K562 (cell line): Measurements from ENCODE around the gene DIO3. TPM values are rescaled to one million over a fixed set of nuclear protein-coding genes. Genes with fewer than 3 reads are reported as not detected.

Experiments
- ATAC-seq: fragments of 200-7000 bp; cut with Tn5 transposase; 3 replicates; pipeline ENCODE4 v1.9.1; 2020; ENCODE audit warnings: moderate library complexity
- BruUV-seq: library from RNA; stranded (reverse); fragments of 400-500 nt; replicated peaks from 2 replicates; lab custom pipeline; 2021; lab: Mats Ljungman, UMichigan
- CTCF ChIA-PET: fragments of 300-600 bp; formaldehyde crosslinking; extraction: SDS; loops from one replicate; lab custom pipeline; 2021; ENCODE audit warnings: low intra/inter-chr PET ratio; lab: Yijun Ruan, JAX
- POLR2A ChIA-PET: fragments of 300-600, 350-650 bp; sonication (Branson Sonifier 250); formaldehyde crosslinking; extraction: SDS; loops from one replicate; lab custom pipeline; 2021; ENCODE audit warnings: antibody characterized with exemption, inconsistent platforms; lab: Yijun Ruan, JAX
- DNase-seq, 4 experiments: peaks; one replicate each; pipeline versions ENCODE4 v3.0.0 to v3.0.0-alpha.2; 2011 to 2018; ENCODE audit warnings: low spot score in 3 of 4, mixed read lengths in 3 of 4; ENCODE audit errors: extremely low read depth in 1 of 4
- FAIRE-seq: peaks from 2 replicates; lab custom pipeline; 2011; peaks lifted over from hg19 to GRCh38; lab: Jason Lieb, UNC
- H2AFZ ChIP-seq: 2 replicates; pipeline ENCODE4 v1.6.0; 2011; ENCODE audit warnings: low read depth, low read length, control low read depth, inconsistent platforms
- H3K27ac ChIP-seq: fragments of 200-600 bp; 3 replicates; pipeline ENCODE4 v1.8.0; 2011; ENCODE audit warnings: low read depth, mild to moderate bottlenecking, control low read depth, inconsistent platforms, low read length, moderate library complexity, mixed read lengths; ENCODE audit errors: extremely low read depth
- H3K27me3 ChIP-seq, 2 experiments: fragments of 300-600 bp in 1 of 2; 2 replicates in 1 of 2; 3 replicates in 1 of 2; pipeline versions ENCODE4 v1.6.0 to v1.8.0; 2011; ENCODE audit warnings: inconsistent platforms in 2 of 2, low read length in 2 of 2, mild to moderate bottlenecking in 1 of 2, mixed read lengths in 1 of 2, moderate library complexity in 1 of 2; ENCODE audit not compliant: control insufficient read depth in 2 of 2, insufficient read depth in 2 of 2
- H3K36me3 ChIP-seq: fragments of 300-600 bp; 3 replicates; pipeline ENCODE4 v1.8.0; 2011; ENCODE audit warnings: mild to moderate bottlenecking, low read length, inconsistent platforms; ENCODE audit not compliant: control insufficient read depth, insufficient read depth
- H3K4me1 ChIP-seq, 2 experiments: fragments of 200-600 bp in 1 of 2; replicated peaks in 1 of 2; 2 replicates in 1 of 2; 3 replicates in 1 of 2; pipeline versions ENCODE4 v1.5.1 to v1.8.0; 2011; ENCODE audit warnings: inconsistent platforms in 2 of 2, low read length in 2 of 2, mild to moderate bottlenecking in 1 of 2, mixed read lengths in 1 of 2, moderate library complexity in 1 of 2; ENCODE audit not compliant: control insufficient read depth in 2 of 2, insufficient read depth in 2 of 2
- H3K4me2 ChIP-seq: 2 replicates; pipeline ENCODE4 v1.6.1; 2011; ENCODE audit warnings: low read length, control low read depth, inconsistent platforms, mixed read lengths; ENCODE audit not compliant: insufficient read depth
- H3K4me3 ChIP-seq: fragments of 200-600 bp; sonication (generic), shearing (Covaris generic); 2 replicates; pipeline ENCODE4 v1.5.1; 2016; ENCODE audit warnings: control low read depth, inconsistent platforms
- H3K79me2 ChIP-seq: fragments of 200-600 bp; 3 replicates; pipeline ENCODE4 v1.8.0; 2011; ENCODE audit warnings: low read length, inconsistent platforms; ENCODE audit not compliant: control insufficient read depth, insufficient read depth
- H3K9ac ChIP-seq, 2 experiments: 2 replicates each; pipeline versions ENCODE4 v1.6.0 to v1.6.1; 2011; ENCODE audit warnings: low read depth in 2 of 2, low read length in 2 of 2, control low read depth in 1 of 2, inconsistent platforms in 1 of 2, mild to moderate bottlenecking in 1 of 2, mixed read lengths in 1 of 2; ENCODE audit not compliant: insufficient read depth in 1 of 2
- H3K9me1 ChIP-seq: one replicate; pipeline ENCODE4 v1.6.0; 2011; ENCODE audit warnings: inconsistent platforms, mild to moderate bottlenecking, low read length, moderate library complexity; ENCODE audit not compliant: control insufficient read depth, insufficient read depth
- H3K9me3 ChIP-seq: replicated peaks from 2 replicates; pipeline ENCODE4 v1.5.1; 2011; ENCODE audit warnings: low read depth, low read length, inconsistent platforms; ENCODE audit not compliant: control insufficient read depth, insufficient read depth
- H4K20me1 ChIP-seq: replicated peaks from 2 replicates; pipeline ENCODE4 v1.6.1; 2011; ENCODE audit warnings: low read length, inconsistent platforms, mixed read lengths; ENCODE audit not compliant: control insufficient read depth, insufficient read depth
- ATF7 ChIP-seq: fragments of 450-650 bp; IDR thresholded peaks from 2 replicates; pipeline ENCODE4 v1.7.1; 2014; ENCODE audit warnings: mild to moderate bottlenecking, moderate library complexity
- CBX3 ChIP-seq, 2 experiments: IDR thresholded peaks; 1 replicate in 1 of 2; 2 replicates in 1 of 2; pipeline ENCODE4 v1.6.1; 2012; ENCODE audit warnings: inconsistent platforms in 2 of 2, low read length in 2 of 2, borderline replicate concordance in 1 of 2, control low read depth in 1 of 2
- CREB1 ChIP-seq, 2 experiments: sonication (generic) in 1 of 2; formaldehyde crosslinking in 1 of 2; IDR thresholded peaks; 2 replicates each; pipeline versions ENCODE4 v1.6.1 to v1.8.0; 2012 to 2022; ENCODE audit warnings: inconsistent platforms in 1 of 2, mild to moderate bottlenecking in 1 of 2, missing genetic modification reagents in 1 of 2, moderate library complexity in 1 of 2
- FOXJ3 ChIP-seq: sonication (generic); formaldehyde crosslinking; IDR thresholded peaks from 2 replicates; pipeline ENCODE4 v1.4.0; 2020; ENCODE audit warnings: mild to moderate bottlenecking, missing genetic modification reagents
- HMG20A ChIP-seq: fragments of 450-650 bp; formaldehyde crosslinking; conservative IDR thresholded peaks from 2 replicates; pipeline ENCODE4 v1.4.0; 2020; ENCODE audit warnings: mild to moderate bottlenecking, mixed read lengths
- NFIX ChIP-seq: fragments of 250-450 bp; sonication (Bioruptor Pico); IDR thresholded peaks from 2 replicates; pipeline ENCODE4 v1.4.0; 2020; ENCODE audit warnings: low read depth, mild to moderate bottlenecking, moderate library complexity
- POLR2AphosphoS2 ChIP-seq: IDR thresholded peaks from 2 replicates; pipeline ENCODE4 v1.6.1; 2012; ENCODE audit warnings: low read length, improper control_type of control experiment
- SP1 ChIP-seq: sonication (generic); formaldehyde crosslinking; IDR thresholded peaks from 2 replicates; pipeline ENCODE4 v1.8.1; 2022; ENCODE audit warnings: mild to moderate bottlenecking, missing genetic modification reagents
- TARDBP ChIP-seq: fragments of 450-650 bp; IDR thresholded peaks from 2 replicates; pipeline ENCODE4 v1.6.1; 2016
- TEAD2 ChIP-seq: fragments of 450-650 bp; IDR thresholded peaks from 2 replicates; pipeline ENCODE4 v1.6.1; 2016; ENCODE audit warnings: missing genetic modification characterization, control low read depth, missing compliant biosample characterization
- WGBS: fragments of 100-300 bp; shearing (Covaris generic); methylation state at CpG from one replicate; pipeline ENCODE4 v1.1.6; 2016; ENCODE audit warnings: low coverage, mixed read lengths; ENCODE audit not compliant: insufficient coverage; ENCODE audit errors: missing lambda C conversion rate; 5-methylcytosine and 5-hydroxymethylcytosine counted together
- in situ Hi-C: fragments of 300-500 bp; cut with MboI; formaldehyde crosslinking; loops from 4 replicates; pipeline ENCODE4 v1.15.0; 2018; ENCODE audit warnings: inconsistent platforms, mixed read lengths
- intact Hi-C: fragments of 100-400 bp; cut with micrococcal nuclease; formaldehyde crosslinking; loops from 2 replicates; pipeline ENCODE4 v1.14.2; 2022
- polyA plus RNA-seq, 8 experiments: library from polyadenylated mRNA; depleted of rRNA in 4 of 8; stranded (reverse) in 5 of 8; unstranded in 3 of 8; fragments of >200 nt; fragmentation: Nextera tagmentation in 2 of 8; fragmentation: Illumina TruSeq in 1 of 8; extraction: Ambion mirVana in 2 of 8; extraction: Trizol in 1 of 8; gene quantifications; 2 replicates each; pipeline versions ENCODE4 v1.2.1 to v1.2.3, GENCODE V29; 2011 to 2014; ENCODE audit warnings: inconsistent platforms in 1 of 8, missing spikeins in 1 of 8
- total RNA-seq, 7 experiments: library from RNA; depleted of rRNA in 6 of 7; stranded (reverse); fragments of >200 nt in 6 of 7; fragmentation: Illumina TruSeq in 2 of 7; extraction: Trizol in 2 of 7; gene quantifications; 2 replicates each; pipeline versions ENCODE4 v1.2.1 to v1.2.3, GENCODE V29; 2011 to 2021; ENCODE audit warnings: low replicate concordance in 1 of 7
- TF ChIP-seq, protein P1 (sequence below): sonication (generic); formaldehyde crosslinking; IDR thresholded peaks from 2 replicates; pipeline ENCODE4 v1.5.0; 2020; ENCODE audit warnings: missing genetic modification reagents
- TF ChIP-seq, protein P2 (sequence below): sonication (generic); formaldehyde crosslinking; IDR thresholded peaks from 2 replicates; pipeline ENCODE4 v1.8.1; 2022; ENCODE audit warnings: missing genetic modification reagents
- TF ChIP-seq, protein P3 (sequence below): sonication (generic); formaldehyde crosslinking; IDR thresholded peaks from 2 replicates; pipeline ENCODE4 v1.8.0; 2022; ENCODE audit warnings: mild to moderate bottlenecking, missing genetic modification reagents

Gene DIO3
- total and polyA plus RNA-seq, 9 of the 15 experiments (the other 6 are each of a cell fraction or from before 2014, with no cell fraction given) = not detected

DNA sequence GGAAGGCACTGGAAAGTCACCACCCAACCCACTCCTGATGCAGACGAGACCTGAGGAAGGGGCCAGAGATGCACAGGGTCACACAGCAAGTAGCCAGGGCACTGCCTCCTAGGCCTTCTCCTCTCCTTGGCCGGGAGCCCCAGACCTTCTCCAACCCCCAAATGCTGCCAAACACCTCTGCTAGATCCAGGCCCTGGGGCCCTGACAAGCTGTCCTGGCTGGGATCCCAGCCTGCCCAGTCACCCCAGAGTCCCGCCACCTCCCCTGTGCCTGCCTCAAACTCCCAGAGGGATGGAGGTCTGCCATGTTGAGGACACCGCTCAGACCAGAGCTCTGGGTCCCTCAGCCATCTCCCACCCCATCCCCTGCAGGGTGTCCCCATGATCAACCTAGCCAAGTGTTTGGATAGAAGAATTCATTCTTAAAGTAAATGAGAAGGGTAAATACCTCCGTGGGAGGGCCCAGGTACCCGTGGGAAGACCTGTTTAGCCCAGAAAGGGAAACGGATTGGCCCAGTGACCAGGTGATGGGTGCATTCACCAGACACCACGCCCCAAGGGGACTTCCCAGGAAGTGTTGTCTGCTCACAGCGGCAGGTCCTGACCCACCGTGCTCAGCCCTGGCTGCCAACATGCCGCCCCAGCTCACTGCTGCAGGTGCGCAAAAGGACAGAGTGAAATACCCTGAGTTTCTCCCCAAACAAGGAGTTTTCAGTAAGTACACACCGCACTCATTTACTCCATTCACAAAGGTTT is 4.6 kb upstream of the DIO3 start (continued):
- TF ChIP-seq ATF7 (no peak), NFIX (CRISPR knock-in tag) (no peak)

DNA sequence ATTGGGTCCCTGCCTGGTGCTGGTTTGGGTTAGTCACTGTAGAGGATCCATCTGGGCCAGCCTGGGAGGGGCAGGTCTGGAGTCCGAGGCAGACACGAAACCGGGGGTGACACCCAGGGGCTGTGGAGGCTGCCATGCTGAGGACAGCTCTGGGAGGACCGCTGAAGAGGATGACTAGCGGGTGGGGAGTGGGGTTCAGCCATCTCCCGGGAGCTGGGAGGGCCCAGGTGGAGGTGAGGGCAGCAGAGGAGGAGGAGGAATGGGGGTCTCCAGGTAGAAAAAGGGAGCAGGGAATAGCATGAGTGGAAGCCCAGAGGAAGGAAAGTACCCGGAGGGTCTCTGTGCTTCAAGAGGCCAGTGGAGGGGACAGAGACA is 4.0 kb upstream of the DIO3 start:
- H3K27ac ChIP-seq = no peak overlapping the region
- intact Hi-C loops = no loop called here
- FAIRE-seq = no peak
- CTCF ChIA-PET = no interaction called here
- no peak for DNase-seq
- no peaks in the 10 kb centered on the region for H3K79me2 ChIP-seq
- H3K36me3 ChIP-seq = no peaks in the 10 kb centered on the region
- 7% methylated on average over 5 of the region's 7 CpGs for WGBS
- no peak overlapping the region for H3K9ac ChIP-seq
- POLR2A ChIA-PET = interaction anchor here (0.6 kb wide), 1 partner anchor 21 kb away, joined by 3 read pairs; no protein-coding TSS in a partner anchor
- H3K9me3 ChIP-seq = no peaks in the 10 kb centered on the region
- H2AFZ ChIP-seq = no peak overlapping the region
- H3K4me3 ChIP-seq = no peak overlapping the region
- TF ChIP-seq TEAD2 (tag) (no peak), CBX3 (IDR thresholded peaks at IDR 0.05; ENCODE audit: borderline replicate concordance in 1 of 2, low read length in 2 of 2) (no peak), CREB1 (IDR thresholded peaks at IDR 0.05) (no peak), CREB1 (CRISPR knock-in tag; IDR thresholded peaks at IDR 0.05) (no peak), POLR2AphosphoS2 (no peak), FOXJ3 (no peak), TARDBP (no peak), HMG20A (CRISPR knock-in tag) (no peak), SP1 (no peak)
- TF ChIP-seq, protein P1, sequence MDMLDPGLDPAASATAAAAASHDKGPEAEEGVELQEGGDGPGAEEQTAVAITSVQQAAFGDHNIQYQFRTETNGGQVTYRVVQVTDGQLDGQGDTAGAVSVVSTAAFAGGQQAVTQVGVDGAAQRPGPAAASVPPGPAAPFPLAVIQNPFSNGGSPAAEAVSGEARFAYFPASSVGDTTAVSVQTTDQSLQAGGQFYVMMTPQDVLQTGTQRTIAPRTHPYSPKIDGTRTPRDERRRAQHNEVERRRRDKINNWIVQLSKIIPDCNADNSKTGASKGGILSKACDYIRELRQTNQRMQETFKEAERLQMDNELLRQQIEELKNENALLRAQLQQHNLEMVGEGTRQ (CRISPR knock-in tag) = no peak
- TF ChIP-seq, protein P2, sequence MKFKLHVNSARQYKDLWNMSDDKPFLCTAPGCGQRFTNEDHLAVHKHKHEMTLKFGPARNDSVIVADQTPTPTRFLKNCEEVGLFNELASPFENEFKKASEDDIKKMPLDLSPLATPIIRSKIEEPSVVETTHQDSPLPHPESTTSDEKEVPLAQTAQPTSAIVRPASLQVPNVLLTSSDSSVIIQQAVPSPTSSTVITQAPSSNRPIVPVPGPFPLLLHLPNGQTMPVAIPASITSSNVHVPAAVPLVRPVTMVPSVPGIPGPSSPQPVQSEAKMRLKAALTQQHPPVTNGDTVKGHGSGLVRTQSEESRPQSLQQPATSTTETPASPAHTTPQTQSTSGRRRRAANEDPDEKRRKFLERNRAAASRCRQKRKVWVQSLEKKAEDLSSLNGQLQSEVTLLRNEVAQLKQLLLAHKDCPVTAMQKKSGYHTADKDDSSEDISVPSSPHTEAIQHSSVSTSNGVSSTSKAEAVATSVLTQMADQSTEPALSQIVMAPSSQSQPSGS = no peak
- TF ChIP-seq, protein P3, sequence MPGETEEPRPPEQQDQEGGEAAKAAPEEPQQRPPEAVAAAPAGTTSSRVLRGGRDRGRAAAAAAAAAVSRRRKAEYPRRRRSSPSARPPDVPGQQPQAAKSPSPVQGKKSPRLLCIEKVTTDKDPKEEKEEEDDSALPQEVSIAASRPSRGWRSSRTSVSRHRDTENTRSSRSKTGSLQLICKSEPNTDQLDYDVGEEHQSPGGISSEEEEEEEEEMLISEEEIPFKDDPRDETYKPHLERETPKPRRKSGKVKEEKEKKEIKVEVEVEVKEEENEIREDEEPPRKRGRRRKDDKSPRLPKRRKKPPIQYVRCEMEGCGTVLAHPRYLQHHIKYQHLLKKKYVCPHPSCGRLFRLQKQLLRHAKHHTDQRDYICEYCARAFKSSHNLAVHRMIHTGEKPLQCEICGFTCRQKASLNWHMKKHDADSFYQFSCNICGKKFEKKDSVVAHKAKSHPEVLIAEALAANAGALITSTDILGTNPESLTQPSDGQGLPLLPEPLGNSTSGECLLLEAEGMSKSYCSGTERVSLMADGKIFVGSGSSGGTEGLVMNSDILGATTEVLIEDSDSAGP (CRISPR knock-in tag) = no peak
- TF ChIP-seq, all 486 proteins: peak for 0
- Histone ChIP-seq H3K4me1 (peaks cover 0 to 6% of the 10 kb centered on the region in 2 experiments; a peak in 3 of 5 replicates), H4K20me1 (no peaks in the 10 kb centered on the region), H3K4me2 (no peak overlapping the region), H3K27me3 (peaks cover 0 to 32% of the 10 kb centered on the region in 2 experiments; a peak in 3 of 5 replicates), H3K9me1 (no peaks in the 10 kb centered on the region)
- in situ Hi-C loops = no loop called here
- no TSS peak for BruUV-seq
- no peak for ATAC-seq
